ENCODE measurements around the gene DNLZ. TPM values are rescaled to one million over a fixed set of nuclear protein-coding genes. Genes with fewer than 3 reads are reported as not detected.
A peak's percentile ranks its signal among the peaks of the same experiment; 100 is the strongest.
"Not testable (repeated sequence)": the region's sequence is repeated elsewhere in the genome, so short reads cannot be mapped to it uniquely, and the experiment has no call there.

DNLZ gene
- 9.0 TPM for total RNA-seq

- peak; percentile 98 to 100 for DNase-seq (ENCODE audit: low spot score in 2 of 2)
- no peak for FAIRE-seq
Observed at GRCh38 chr9:136363106-136363948, at the start of gene DNLZ. TSS of gene DNLZ (minus strand) at chr9:136363744. CDS start at chr9:136363714, 30 bp downstream.

- FAIRE-seq: no peak
- no peak for DNase-seq (ENCODE audit: low spot score in 2 of 2)
Observed at GRCh38 chr9:136412962-136413361, 49.4 kb upstream of the DNLZ start.

- no peak for FAIRE-seq
- no peak for DNase-seq (ENCODE audit: low spot score in 2 of 2)
Observed at GRCh38 chr9:136411378-136411777, 47.8 kb upstream of the DNLZ start.

- peak; percentile 99 to 100 for DNase-seq (ENCODE audit: low spot score in 2 of 2)
- no peak for FAIRE-seq
Observed at GRCh38 chr9:136410500-136411287, 47.1 kb upstream of the DNLZ start, which contains the start of the genes ENTR1 and PMPCA. TSS of gene ENTR1 (minus strand) at chr9:136410614. CDS start at chr9:136410397, 217 bp downstream. TSS of gene PMPCA (plus strand) at chr9:136410658. CDS start at chr9:136410669, 11 bp downstream.

- DNase-seq (ENCODE audit: low spot score in 2 of 2) (peak in 1 of 2 donors; percentile 62), FAIRE-seq (no peak)
Observed at GRCh38 chr9:136409557-136410455, 46.3 kb upstream of the DNLZ start.

- FAIRE-seq (no peak), DNase-seq (ENCODE audit: low spot score in 2 of 2) (no peak)
Observed at GRCh38 chr9:136407911-136408310, 44.4 kb upstream of the DNLZ start.

GRCh38 chr9:136407061-136407460 is 43.5 kb upstream of the DNLZ start:
- DNase-seq (ENCODE audit: low spot score in 2 of 2); FAIRE-seq: not testable (repeated sequence)

GRCh38 chr9:136405904-136406303 is 42.4 kb upstream of the DNLZ start:
- FAIRE-seq; DNase-seq (ENCODE audit: low spot score in 2 of 2): not testable (repeated sequence)

GRCh38 chr9:136405481-136405880 is 41.9 kb upstream of the DNLZ start:
- FAIRE-seq: no peak

GRCh38 chr9:136404801-136405136 is 41.2 kb upstream of the DNLZ start:
- DNase-seq (ENCODE audit: low spot score in 2 of 2) (no peak), FAIRE-seq (no peak)

More at GRCh38 chr9:136405481-136405880, 41.9 kb upstream of the DNLZ start:
- no peak for DNase-seq (ENCODE audit: low spot score in 2 of 2)

GRCh38 chr9:136403915-136404800 is 40.6 kb upstream of the DNLZ start:
- DNase-seq (ENCODE audit: low spot score in 2 of 2) (no peak), FAIRE-seq (no peak)

GRCh38 chr9:136403538-136403914 is 40.0 kb upstream of the DNLZ start:
- FAIRE-seq: no peak
- DNase-seq (ENCODE audit: low spot score in 2 of 2): no peak

GRCh38 chr9:136402067-136402466 is 38.5 kb upstream of the DNLZ start:
- no peak for DNase-seq (ENCODE audit: low spot score in 2 of 2)
- FAIRE-seq: no peak

GRCh38 chr9:136401173-136401922 is 37.8 kb upstream of the DNLZ start:
- FAIRE-seq (no peak), DNase-seq (ENCODE audit: low spot score in 2 of 2) (no peak)

GRCh38 chr9:136400038-136400834 is 36.7 kb upstream of the DNLZ start, which contains the start of gene SNAPC4:
TSS of gene SNAPC4 (minus strand) at chr9:136400170. CDS start at chr9:136398428, 1,742 bp downstream.
- DNase-seq (ENCODE audit: low spot score in 2 of 2): peak; percentile 98 to 99
- FAIRE-seq: no peak

- DNase-seq (ENCODE audit: low spot score in 2 of 2): no peak
- FAIRE-seq: no peak
Observed at GRCh38 chr9:136399176-136400037, 35.9 kb upstream of the DNLZ start.

- FAIRE-seq (no peak), DNase-seq (ENCODE audit: low spot score in 2 of 2) (no peak)
Observed at GRCh38 chr9:136398286-136398685, 34.7 kb upstream of the DNLZ start.

Measured in frontal cortex (tissue), 4 donors.